HG02981 (cell line): Measurements from ENCODE around the gene SKIC3.
A peak's percentile ranks its signal among the peaks of the same experiment; 100 is the strongest.

Source experiments
- ATAC-seq: cut with Tn5 transposase; IDR thresholded peaks from one replicate; pipeline ENCODE4 v1.9.1; 2021; ENCODE audit warnings: mild to moderate bottlenecking, moderate library complexity; ENCODE audit not compliant: unreplicated experiment

SKIC3 gene

DNA sequence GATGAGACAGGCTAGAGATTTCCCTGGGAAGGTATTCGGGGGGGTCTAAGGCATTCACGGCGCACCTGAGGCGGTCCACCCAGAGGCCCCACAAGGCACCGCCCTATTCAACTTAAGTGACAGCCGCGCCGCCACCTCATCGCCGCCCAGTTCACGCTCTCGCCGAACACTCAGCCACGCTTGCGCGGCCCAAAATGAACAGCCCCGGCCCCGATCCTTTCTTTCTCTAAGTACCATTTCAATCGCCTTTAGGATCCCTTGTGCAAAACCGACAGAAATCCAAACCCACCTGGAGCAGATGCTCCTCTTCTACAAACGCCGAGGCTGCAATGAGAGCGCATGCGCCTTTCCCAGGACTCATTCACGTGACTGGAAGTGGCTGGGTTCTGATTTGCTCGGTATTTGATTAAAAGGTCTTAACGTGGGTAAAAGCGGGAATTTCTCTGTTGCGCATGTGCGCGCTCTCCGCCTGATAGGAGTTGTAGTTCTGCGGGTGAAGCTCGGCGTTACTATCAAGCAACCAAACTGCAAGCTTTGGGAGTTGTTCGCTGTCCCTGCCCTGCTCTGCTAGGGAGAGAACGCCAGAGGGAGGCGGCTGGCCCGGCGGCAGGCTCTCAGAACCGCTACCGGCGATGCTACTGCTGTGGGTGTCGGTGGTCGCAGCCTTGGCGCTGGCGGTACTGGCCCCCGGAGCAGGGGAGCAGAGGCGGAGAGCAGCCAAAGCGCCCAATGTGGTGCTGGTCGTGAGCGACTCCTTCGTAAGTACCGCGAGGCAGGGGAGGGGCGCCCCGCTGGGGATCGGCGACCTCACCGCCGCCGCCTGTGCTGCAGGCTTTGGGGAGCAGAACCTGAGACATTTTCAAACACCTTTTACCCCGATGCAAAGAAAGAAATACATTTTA is at the start of gene SKIC3, which contains the start of gene ARSK:
SKIC3 (minus strand) TSS at position 331 of the 902 bp plus-strand sequence. CDS start 7,827 bp downstream, outside the sequence.
ARSK (plus strand) TSS at position 455 of the 902 bp plus-strand sequence; CDS start at position 633, 178 bp downstream.
- peak; percentile 87 for ATAC-seq

DNA sequence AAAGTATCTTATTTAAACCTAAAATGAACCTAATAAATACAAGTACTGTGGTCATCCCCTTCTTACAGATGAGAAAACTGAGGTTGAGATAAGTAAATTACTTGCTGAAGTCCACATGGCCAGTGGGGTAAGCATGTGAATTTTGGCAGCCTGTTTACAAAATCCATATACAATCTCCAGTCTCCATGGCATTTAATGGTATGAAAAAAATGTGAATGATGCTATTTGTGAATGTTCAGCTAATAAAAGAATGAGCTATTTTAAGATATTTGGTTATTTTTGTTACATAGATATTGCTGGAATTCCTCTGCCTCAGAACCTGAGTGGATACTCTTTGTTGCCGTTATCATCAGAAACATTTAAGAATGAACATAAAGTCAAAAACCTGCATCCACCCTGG is 45.8 kb upstream of the SKIC3 start:
- ATAC-seq, result no peak

DNA sequence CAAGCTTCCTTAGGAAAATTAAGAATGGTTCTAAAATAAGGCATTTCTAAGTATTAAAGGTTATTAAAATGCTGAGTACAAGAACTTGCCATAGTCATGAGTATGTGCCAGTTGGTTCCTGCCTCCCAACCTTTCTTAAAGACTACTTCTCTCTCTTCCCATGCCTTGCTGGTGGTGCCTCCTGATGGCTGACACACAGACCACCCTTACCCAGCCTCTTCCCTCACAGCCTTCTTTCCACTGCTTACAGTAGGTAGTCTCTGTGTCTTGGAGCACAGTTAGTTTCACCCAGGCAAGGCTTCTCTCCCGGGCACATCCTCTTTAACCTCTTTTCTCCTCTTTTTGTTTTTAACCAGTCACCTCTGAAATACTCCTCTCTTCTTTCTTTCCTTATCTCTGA is 44.5 kb upstream of the SKIC3 start:
- ATAC-seq, result no peak

DNA sequence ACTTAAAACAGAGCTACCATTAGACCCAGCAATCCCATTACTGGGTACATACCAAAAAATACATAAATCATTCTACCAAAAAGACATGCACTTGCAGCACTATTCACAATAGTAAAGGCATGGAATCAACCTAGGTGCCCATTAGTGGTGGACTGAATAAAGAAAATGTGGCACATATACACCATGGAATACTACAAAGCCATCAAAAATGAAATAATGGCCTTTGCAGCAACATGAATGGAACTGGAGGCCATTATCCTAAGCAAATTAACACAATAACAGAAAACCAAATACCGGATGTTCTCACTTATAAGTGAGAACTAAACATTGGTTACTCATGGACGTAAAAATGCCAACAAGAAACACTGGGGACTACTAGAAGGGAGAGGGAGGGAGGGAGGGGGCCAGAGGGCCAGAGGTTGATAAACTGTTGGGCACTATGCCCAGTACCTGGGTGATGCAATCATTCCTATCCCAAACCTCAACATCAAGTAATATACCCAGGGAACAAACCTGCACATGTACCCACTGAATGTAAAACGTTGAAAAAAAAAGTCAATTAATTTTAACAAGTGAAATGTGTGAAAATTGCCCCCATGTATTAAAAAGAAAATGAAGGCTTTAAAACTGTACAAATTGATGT is 40.6 kb upstream of the SKIC3 start:
- ATAC-seq, result no peak

DNA sequence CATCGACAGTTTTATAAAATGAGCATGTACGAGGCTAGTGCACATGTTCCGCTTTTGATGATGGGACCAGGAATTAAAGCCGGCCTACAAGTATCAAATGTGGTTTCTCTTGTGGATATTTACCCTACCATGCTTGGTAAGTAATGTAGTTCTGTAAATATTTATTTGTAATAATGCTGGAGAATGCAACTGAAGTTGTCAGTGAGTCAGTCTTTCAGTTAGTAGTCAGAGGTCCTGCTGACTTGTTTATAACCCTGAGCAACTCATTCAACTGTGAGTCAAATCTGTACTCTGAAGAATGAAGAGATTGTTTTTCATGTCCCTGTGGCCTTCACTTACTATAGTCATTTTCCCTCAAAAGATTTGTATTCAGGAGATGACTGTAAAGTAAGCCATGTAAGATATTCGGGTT is 36.7 kb upstream of the SKIC3 start:
- peak; percentile 80 for ATAC-seq

DNA sequence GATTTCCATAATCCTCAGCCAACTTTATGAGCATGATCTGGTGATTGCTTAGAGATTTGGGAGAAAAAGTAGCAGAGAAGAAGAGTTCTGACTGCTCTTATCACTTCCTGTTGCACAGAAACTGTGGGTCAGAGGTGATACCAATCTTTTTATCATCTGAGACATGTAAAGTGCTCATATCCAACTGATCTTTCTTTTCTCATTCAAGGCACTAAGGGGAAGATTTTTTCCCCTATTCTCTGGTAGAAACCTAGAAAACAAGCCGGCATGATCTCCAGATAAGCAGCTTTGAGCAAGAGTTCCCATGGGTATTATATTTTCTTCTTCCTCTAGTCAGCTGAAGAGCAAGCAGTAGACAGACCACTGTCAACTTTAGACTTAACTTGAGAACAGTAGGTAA is 36.1 kb upstream of the SKIC3 start:
- ATAC-seq, result no peak

DNA sequence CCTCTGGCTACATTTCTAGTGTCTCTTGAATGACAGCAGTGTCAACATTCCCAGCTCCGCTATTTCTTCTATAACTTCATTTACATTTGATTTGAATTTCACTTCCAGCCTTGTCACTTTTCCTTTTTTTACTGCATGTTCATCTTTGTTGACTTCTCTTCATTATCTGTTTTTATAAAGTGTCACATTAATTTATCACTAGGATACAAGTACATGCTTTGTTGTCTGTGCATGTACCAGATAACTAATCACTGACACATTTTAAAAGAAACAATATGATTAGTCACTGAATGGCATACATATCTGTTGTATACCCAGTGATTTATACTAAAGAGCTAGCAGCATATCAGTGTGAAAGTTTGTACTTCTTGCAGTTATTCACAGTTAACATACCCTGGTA is 29.2 kb upstream of the SKIC3 start:
- ATAC-seq, result no peak

DNA sequence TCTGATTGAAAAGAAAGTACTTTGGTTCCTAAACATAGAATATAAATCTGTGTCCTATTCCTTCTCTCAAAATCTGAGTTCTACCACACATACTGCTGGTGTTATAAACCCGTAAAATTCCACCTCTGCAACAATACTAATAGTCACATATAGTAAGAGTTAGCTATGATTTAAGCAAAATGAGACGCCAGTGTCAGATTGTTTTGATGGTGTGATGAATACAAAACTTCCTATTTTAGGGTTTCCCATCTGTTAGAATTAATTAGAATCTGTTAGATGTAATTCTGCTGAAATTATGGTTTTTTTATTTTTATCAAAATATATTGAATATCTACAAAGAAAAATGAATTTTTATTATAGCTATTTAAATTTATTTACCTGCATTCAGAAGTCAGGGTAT is 26.8 kb upstream of the SKIC3 start:
- no peak for ATAC-seq

DNA sequence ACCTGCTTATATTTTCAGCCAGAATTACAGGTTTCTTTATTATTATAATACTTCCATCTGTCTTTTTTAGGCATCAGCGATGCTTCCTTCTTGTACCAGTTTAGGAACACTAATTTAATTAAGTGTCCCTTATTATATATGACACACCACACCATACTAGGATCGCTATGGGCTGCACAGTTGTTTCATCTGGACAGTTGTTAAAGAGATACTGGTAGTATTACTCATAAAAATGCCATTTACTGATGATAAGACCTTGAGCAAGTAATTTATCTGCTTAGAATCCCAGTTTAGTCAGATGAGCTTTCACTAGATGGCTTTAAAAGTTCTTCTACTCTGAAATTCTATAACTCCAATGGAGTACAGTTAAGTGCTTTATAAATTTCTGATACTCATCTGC is 17.2 kb upstream of the SKIC3 start:
- ATAC-seq, result no peak

DNA sequence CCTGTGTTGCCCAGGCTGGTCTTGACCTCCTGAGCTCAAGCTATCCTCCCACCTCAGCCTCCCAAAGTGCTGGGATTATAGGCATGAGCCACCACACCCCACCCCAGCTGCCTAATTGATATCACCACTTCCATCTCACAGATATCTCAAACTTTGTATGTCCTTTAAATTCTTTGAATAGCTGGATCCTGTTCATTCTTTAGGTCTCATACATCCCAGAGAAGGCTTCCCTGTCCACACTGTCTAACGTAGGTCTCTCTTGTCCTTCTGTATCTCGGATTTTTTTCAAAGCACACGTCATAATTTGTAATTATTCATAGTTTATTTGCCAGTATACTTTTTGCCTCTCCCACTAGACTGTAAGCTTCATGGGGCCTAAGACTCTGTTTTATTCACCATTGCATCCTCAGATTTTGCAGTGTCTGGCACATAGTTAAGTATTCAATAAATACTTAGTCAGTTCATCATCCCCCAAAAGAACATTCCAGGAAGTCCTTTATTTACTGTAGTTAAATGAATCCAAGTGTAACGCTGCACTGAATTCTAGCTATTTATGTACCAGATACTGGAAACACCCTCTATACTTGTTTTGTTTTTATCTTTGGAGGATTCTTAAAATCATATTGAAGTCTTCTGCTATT is 10.6 kb upstream of the SKIC3 start:
- ATAC-seq, result no peak

DNA sequence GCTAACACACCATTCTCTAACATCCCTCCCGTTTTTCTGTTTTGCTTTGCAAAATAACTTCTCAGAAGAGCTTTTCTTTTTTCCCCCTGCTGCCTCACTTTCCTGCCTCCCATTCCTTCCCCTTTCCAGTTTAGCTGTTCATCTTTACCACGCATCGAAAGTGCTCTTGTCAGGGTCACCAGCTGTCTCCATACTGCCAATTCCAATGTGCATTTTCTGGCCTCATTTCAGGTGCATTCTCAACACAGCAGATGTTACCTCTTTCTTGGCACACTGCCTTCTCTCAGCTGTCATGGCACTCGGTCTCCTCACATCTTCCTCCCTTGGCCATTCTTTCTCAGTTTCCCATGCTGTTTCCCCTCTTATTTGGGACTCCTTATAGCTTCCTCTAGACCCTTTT is 9.7 kb upstream of the SKIC3 start:
- ATAC-seq, result no peak

DNA sequence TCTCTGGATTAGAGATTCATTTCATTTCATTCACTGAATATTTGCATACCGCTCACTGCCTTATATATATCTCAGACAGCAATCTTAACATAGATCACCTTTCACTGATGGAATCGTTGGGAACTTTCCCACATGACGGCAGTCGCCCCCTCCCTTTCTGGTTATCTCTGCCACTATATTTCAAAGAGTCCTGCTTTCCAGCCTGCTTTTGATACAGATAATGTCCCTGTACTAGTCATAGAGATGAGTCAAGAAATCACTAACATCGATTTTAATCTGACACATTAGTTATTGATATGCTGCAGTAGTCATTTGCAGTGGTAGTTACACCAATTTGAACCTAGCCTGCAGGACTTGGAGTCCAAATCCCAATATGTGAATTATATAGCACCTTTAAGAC is 8.6 kb upstream of the SKIC3 start:
- ATAC-seq, result no peak

DNA sequence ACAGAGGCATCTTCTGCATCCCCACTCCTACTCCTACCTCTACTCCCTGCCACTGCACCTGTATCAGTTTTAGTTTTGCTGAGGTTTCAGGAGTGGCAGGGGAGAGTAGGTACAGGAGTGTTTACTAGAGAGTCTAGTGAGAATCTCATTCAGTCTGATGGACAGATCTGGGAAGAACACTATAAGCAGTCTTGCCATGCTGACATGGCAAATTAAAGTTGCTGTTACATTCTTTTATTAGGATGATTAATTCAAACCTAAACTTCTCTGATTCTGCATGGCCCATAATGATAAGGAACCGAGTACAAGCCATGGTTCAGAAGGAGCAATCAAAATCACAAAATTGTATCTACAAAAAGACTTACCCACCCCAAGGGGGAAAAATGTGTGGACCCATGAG is 7.5 kb upstream of the SKIC3 start:
- no peak for ATAC-seq

DNA sequence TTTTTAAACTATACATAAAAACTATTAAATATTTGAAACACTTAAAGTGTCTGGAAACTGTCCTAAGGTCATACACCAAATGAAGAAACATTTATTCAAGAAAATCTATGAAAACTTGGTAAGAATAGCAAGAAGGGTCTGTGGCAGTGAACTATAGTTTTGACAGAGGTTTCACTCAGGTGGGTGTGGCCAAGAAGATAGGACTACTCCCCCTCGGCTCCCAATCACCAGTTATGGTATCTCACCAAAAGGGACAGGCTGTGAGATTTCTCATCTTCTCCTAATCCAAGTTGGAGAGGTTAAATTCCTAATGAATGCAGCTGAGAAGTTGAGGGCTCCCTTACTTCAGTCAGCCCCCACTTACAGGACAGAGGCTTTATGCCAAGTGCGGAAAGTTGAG is 3.1 kb upstream of the SKIC3 start:
- no peak for ATAC-seq

DNA sequence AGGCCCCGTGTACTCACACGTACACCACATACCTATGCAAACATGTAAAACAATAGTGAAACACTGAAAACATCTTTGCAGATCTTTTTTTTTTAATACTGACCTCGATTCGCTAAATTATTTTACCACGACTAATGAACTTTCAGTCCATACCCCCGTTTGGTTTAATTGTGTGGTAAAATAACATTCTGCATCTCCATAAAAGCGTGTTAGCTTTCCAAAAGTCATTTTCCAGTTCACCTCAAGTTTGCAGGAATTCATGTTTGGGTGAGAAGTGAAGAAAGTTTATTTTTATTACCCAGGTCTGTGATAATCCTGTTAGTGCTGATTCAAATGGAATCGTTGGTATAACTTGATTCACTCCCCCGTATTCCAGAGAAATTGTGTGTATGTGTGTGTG is 776 bp upstream of the SKIC3 start:
- no peak for ATAC-seq

DNA sequence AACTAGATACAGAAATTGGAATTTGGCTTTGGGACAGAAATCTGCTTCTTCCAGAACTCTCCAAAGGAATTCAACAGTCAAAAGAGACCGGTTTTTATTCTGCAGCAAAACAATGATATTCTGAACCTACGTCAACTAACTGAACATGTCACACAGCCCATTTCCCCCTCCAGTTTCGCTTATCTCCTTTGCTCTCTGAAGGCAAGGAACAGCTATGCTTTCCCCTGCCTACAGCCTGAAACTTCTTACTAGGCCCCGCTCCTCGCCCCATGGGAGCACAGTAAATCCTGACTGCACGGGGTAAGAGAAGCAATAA is 488 bp downstream of the SKIC3 start:
- peak; percentile 26 for ATAC-seq

DNA sequence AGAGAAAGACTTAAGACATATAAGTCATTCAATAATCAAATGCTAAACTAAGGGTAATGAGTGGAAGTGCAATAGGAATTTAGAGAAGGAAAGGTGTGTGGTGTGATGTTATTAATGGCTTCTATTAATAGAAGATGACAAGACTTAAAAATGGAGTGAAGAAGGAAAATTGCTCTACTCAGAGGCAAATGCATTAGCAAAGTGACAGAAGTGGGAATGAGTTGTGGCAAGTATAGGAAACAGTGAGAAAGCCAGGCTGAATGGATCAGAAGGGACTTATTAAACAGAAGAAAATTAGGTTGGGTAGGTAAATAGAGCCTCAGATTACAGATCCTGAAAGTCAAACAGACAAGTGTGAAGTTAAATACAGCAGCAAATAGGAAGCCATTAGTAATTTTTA is 5.7 kb downstream of the SKIC3 start:
- no peak for ATAC-seq

DNA sequence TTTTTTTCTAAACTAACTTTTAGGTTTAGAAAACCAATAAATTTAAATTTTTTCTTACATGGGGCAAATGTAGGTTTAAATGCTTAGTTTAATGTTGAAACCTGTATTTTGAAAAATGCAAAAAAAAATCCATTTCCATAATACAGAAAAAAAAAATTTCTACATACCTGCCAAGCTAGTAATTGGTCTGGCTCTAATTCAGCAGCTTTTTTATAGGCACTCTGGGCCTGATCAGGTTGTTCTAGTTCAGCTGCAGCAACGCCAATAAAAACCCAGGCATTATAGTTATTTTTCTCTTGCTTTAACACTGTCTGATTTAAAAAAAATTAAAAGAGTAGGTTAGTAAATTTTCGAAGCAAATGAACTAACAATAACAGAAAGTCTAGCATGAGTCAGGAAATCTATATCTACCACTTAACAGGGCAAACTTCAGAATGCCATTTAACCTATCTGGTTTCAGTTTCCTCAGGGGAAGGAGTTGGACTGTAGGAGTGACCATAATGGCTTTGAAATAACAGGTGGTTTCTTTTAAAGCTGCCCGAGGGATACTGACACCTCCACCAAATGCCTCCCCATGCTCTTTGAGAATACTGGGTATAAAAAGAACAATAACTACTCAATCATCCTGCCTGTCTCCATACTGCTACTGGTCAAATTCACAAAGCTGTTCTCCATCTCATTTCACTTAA is 11.6 kb downstream of the SKIC3 start:
- ATAC-seq, result no peak

DNA sequence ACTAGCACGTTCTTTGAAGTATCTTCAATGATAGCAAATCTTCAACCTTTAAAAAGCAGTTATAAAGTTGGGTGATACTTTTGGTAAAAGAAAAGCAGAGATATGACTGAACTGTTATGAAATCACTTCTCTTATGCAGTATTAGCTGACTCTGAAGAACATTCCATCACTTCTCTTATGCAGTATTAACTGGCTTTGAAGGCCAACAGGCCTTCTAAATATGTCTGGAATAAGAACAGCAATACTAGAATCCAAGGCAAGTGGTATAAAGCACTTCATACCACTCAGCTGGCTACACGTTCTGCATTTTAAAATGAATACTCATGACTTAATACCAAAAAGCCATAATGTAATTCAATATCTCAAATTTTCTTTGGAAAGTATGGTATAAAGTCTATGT is 17.3 kb downstream of the SKIC3 start:
- no peak for ATAC-seq

DNA sequence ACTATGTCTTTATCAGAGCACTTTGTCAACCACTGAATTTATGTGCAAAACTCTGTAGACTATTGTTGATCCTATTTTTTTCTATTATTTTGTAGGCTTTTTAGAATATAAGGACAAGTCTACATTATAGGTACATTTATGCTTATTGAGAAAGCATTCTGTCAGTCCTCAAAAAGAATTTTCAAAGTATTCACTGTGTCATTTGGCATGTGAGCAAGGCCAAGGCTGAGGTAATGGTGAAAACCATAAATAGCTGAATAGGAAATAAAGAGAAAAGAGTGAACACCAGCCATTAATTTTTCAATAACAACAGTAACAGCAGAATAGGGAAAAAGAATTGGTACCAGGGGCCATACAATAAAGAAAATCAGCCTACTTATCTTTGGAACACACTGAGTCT is 21.0 kb downstream of the SKIC3 start:
- no peak for ATAC-seq

DNA sequence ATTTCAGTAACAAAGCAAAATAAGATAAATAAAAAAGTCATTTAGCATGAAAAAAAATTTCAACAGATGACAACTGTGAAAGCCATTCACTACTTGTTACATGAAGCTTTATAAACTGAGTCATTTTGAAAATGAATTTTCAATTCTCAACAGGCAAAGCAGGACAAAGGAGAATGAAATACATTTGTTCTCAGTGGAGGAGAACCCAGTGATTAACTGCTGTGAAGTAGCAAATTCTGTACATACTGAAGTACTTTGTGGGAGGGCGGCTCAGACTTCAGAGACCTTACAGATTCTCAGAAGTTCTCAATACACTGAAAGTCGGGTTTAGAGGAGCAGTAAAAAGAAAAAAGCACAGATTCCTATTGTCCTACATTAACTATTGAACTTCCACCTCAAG is 21.7 kb downstream of the SKIC3 start:
- no peak for ATAC-seq
